Skeletal muscle tissue (tissue), 4 donors: Measurements from ENCODE around the gene RITA1. TPM values are rescaled to one million over a fixed set of nuclear protein-coding genes. Genes with fewer than 3 reads are reported as not detected.

Experiments
- H3K27ac ChIP-seq: one replicate; pipeline ENCODE4 v1.7.0; 2013; ENCODE audit warnings: mild to moderate bottlenecking, low read depth, low read length, inconsistent platforms
- H3K27me3 ChIP-seq, 3 donors: one replicate each; pipeline ENCODE4 v1.7.0; 2013; ENCODE audit warnings: low read length in 3 of 3; ENCODE audit not compliant: control insufficient read depth in 3 of 3, insufficient read depth in 3 of 3
- H3K36me3 ChIP-seq, 3 donors: one replicate each; pipeline ENCODE4 v1.7.0; 2013; ENCODE audit warnings: low read length in 3 of 3; ENCODE audit not compliant: control insufficient read depth in 3 of 3, insufficient read depth in 3 of 3
- H3K4me1 ChIP-seq, 3 donors: one replicate each; pipeline ENCODE4 v1.7.0; 2013; ENCODE audit warnings: low read length in 3 of 3, mild to moderate bottlenecking in 3 of 3; ENCODE audit not compliant: control insufficient read depth in 3 of 3, insufficient read depth in 3 of 3
- H3K4me3 ChIP-seq, 3 donors: one replicate each; pipeline ENCODE4 v1.7.0; 2013; ENCODE audit warnings: low read length in 3 of 3
- H3K9ac ChIP-seq, 3 donors: one replicate each; pipeline ENCODE4 v1.7.0; 2013; ENCODE audit warnings: low read length in 3 of 3, mild to moderate bottlenecking in 3 of 3, moderate library complexity in 2 of 3, low read depth in 1 of 3
- H3K9me3 ChIP-seq, 3 donors: one replicate each; pipeline ENCODE4 v1.7.0; 2013; ENCODE audit warnings: low read length in 3 of 3; ENCODE audit not compliant: control insufficient read depth in 3 of 3
- total RNA-seq: library from RNA; depleted of rRNA; stranded (reverse); fragments of >200 nt; gene quantifications from one replicate; pipeline ENCODE4 v1.2.3, GENCODE V29; 2014
- donor health status: Osteomylitis.

Gene RITA1
- total RNA-seq, 1 donor from 2014 or later = 10.4 TPM

DNA sequence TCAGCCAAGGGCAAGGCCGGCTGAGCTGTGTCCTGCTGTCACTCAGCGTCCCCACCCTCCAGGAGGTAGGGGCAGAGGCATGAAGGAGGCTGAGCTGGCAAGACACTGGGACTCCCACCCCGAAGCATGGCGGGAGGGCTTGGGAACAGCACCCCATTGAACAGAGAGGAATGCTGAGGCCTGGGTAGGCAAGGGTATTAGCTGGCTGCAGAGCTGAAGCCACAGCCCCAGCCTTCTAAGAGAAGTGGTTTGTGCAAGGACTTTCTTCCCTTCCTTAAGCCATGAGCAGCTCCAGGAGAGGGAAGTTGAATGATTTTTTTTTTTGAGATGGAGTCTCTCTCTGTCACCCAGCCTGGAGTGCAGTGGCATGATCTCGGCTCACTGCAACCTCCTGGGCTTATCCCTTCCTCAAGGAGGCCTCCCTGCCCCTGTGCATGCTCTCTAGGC lies 42.6 kb upstream of the RITA1 start:
- Histone ChIP-seq H3K36me3 (no peaks in the 10 kb centered on the region), H3K4me3 (no peak overlapping the region), H3K27ac (no peak overlapping the region), H3K9ac (no peak overlapping the region), H3K4me1 (no peaks in the 10 kb centered on the region), H3K9me3 (no peaks in the 10 kb centered on the region), H3K27me3 (peaks cover 0 to 2% (median 0%) of the 10 kb centered on the region in 3 donors)

DNA sequence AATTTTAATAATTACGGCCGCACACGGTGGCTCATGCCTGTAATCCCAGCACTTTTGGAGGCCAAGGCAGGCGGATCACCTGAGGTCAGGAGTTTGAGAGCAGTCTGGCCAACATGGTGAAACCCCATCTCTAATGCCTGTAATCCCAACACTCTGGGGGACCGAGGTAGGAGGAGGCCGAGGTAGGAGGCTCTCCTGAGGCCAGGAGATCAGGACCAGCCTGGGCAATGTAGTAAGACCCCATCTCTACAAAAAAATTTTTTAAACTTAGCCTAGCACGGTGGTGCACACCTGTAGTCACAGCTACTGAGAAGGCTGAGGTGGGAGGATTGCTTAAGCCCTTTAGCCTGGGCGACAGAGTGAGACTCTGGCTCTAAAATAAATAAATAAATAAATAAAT lies 41.6 kb upstream of the RITA1 start:
- Histone ChIP-seq H3K27me3 (peaks cover 0 to 2% (median 0%) of the 10 kb centered on the region in 3 donors), H3K9ac (no peak overlapping the region), H3K36me3 (no peaks in the 10 kb centered on the region), H3K9me3 (no peaks in the 10 kb centered on the region), H3K4me1 (no peaks in the 10 kb centered on the region), H3K27ac (no peak overlapping the region), H3K4me3 (no peak overlapping the region)

- Histone ChIP-seq H3K27ac (no peak overlapping the region), H3K36me3 (no peaks in the 10 kb centered on the region), H3K4me1 (no peaks in the 10 kb centered on the region), H3K4me3 (no peak overlapping the region), H3K9ac (no peak overlapping the region), H3K9me3 (no peaks in the 10 kb centered on the region), H3K27me3 (peaks cover 2 to 5% (median 4%) of the 10 kb centered on the region in 3 donors)
Observed at GRCh38 chr12:113144806-113145205, 40.7 kb upstream of the RITA1 start.

GRCh38 chr12:113145720-113146551 lies 39.6 kb upstream of the RITA1 start:
- Histone ChIP-seq H3K4me3 (no peak overlapping the region), H3K36me3 (no peaks in the 10 kb centered on the region), H3K9me3 (no peaks in the 10 kb centered on the region), H3K27me3 (peaks cover 4 to 15% (median 8%) of the 10 kb centered on the region in 3 donors), H3K9ac (no peak overlapping the region), H3K27ac (no peak overlapping the region), H3K4me1 (no peaks in the 10 kb centered on the region)

DNA sequence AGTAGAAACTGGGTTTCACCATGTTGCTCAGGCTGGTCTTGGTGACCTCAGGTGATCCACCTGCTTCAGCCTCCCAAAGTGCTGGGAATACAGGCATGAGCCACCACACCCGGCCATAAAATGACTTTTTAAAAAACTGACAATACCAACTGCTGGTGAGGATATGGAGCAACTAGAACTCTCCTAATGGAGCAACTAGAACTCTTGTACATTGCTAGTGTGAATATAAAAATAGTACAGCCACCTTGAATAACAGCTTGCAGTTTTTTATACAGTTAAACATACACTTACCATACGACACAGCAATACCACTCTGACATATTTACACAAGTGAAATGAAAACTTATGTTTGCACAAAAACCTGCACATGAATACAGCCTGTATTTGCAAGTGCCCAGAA lies 38.5 kb upstream of the RITA1 start:
- H3K9me3 ChIP-seq = no peaks in the 10 kb centered on the region
- H3K9ac ChIP-seq = no peak overlapping the region
- peaks cover 11 to 23% (median 12%) of the 10 kb centered on the region in 3 donors for H3K27me3 ChIP-seq
- no peaks in the 10 kb centered on the region for H3K36me3 ChIP-seq
- H3K4me1 ChIP-seq = no peaks in the 10 kb centered on the region
- H3K27ac ChIP-seq = no peak overlapping the region
- no peak overlapping the region for H3K4me3 ChIP-seq

DNA sequence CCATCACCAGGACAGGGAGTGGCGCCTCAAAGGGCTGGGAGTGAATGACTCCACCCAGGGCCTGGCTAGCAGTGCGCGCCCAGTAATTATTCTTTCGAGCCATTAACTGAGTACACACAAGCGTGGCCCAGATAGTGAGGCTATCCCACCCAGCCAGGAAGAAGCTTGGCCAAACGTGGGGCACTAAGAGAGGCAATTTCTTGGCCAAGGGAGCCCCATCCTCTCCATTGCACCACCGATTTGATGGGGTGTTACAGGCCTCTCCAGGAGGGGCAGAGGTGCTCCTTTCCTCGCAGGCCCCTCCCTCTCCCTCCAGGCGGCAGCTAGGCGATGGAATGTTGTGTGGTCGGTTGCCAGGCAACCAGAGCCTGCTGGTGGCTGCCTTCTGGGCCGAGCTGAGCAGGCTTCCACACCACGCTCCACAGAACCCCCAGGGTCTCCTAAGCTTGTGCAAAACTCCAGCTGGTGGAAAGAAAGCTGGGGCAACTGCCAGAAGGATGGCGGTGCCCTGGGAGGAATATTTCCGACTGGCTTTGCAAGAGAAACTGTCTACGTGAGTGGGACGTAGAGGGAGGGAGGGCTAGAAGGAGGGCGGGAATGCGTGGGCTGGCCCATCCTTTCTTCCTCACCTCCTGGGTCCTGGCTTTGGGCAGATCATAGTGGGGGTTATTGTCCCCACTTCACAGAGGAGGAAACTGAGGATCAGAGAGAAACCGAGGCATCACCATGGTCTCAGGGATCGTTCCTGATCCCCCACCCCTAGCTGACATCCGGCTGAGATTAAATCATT lies 36.0 kb upstream of the RITA1 start, which contains the start of gene CFAP73:
Gene CFAP73 (plus strand): TSS at position 364 of the 790 bp plus-strand sequence. CDS start 134 bp downstream, at position 498.
- Histone ChIP-seq H3K9me3 (no peaks in the 10 kb centered on the region), H3K36me3 (no peaks in the 10 kb centered on the region), H3K4me1 (peaks cover 3 to 11% (median 9%) of the 10 kb centered on the region in 3 donors), H3K27me3 (peaks cover 35 to 47% (median 36%) of the 10 kb centered on the region in 3 donors), H3K9ac (no peak within 1 kb of the TSS), H3K4me3 (no peak within 1 kb of the TSS), H3K27ac (no peak within 1 kb of the TSS)

DNA sequence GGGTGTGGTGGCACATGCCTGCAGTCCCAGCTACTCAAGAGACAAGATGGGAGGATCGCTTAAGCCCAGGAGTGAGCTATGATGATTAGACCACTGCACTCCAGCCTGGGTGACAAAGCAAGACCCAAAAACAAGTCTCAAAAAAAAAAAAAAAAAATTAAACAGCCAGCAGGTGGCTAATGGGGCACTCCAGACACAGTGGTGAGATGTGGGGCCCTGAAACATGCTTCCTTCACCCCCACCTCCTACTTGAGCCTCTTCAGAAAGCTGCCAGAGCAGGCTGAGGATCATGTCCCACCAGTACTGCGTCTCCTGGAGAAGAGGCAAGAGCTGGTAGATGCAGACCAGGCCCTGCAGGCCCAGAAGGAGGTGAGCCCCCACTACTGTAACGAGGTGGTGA lies 33.9 kb upstream of the RITA1 start:
- Histone ChIP-seq H3K4me1 (peaks cover 3 to 12% (median 9%) of the 10 kb centered on the region in 3 donors), H3K27ac (no peak overlapping the region), H3K27me3 (peaks cover 50 to 60% (median 50%) of the 10 kb centered on the region in 3 donors), H3K9ac (no peak overlapping the region), H3K36me3 (no peaks in the 10 kb centered on the region), H3K4me3 (no peak overlapping the region), H3K9me3 (no peaks in the 10 kb centered on the region)

- no peaks in the 10 kb centered on the region for H3K9me3 ChIP-seq
- H3K36me3 ChIP-seq = peaks cover 0 to 2% (median 0%) of the 10 kb centered on the region in 3 donors
- H3K27me3 ChIP-seq = peaks cover 50 to 60% (median 50%) of the 10 kb centered on the region in 3 donors
- peaks cover 3 to 12% (median 9%) of the 10 kb centered on the region in 3 donors for H3K4me1 ChIP-seq
- peak overlapping the region in 1 of 3 donors; percentile 13 for H3K4me3 ChIP-seq
- no peak overlapping the region for H3K27ac ChIP-seq
- H3K9ac ChIP-seq = no peak overlapping the region
Observed at GRCh38 chr12:113152196-113152834, 33.2 kb upstream of the RITA1 start.

DNA sequence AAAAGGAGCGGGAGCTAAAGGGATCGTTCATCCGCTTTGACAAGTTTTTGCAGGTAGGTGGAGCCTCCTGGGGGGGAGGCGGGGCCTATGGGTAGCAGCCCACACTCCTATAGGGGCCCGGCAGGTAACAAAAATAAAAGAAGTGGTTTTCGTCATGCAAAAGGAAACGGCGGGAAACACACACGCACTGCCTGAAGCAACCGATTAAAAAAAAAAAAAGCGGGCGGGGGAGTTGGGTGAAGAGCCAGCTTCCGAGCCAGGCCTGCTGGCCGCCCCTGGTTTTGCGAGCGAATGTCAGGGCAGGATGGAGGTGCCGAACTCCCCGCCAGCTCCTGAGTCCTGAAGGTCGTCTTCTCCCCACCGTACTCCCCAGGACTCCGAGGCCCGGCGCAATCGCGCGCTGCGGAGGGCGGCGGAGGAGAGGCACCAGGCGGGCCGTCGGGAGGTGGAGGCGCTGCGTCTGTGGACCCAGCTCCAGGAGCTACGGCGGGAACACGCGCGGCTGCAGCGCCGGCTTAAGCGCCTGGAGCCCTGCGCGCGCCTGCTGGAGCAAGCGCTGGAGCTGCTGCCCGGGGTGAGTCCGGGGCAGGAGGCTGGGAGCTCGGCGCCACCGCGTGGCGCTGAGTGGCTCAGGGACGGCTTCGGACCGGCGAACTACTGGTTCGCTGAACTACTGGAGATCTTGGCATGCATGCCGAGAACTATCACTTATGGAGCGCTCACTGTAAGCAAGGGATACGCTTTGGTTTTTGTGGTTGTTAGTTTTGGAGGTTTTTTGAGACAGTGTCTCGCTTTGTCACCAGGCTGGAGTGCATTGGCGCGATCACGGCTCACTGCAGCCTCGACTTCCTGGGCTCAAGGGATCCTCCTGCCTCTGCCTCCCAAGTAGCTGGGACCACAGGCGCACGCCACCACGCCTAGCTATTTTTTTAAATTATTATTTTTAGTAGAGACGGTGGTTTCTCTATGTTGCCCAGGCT lies 32.4 kb upstream of the RITA1 start:
- Histone ChIP-seq H3K36me3 (peaks cover 2 to 11% (median 7%) of the 10 kb centered on the region in 3 donors), H3K4me3 (peak overlapping the region; percentile 29 to 51 (median 30)), H3K9ac (no peak overlapping the region), H3K4me1 (peaks cover 3 to 12% (median 9%) of the 10 kb centered on the region in 3 donors), H3K27ac (no peak overlapping the region), H3K27me3 (peaks cover 50 to 60% (median 50%) of the 10 kb centered on the region in 3 donors), H3K9me3 (no peaks in the 10 kb centered on the region)
